HepG2 (cell line): Measurements from ENCODE around the gene PRKAR2B.

Source experiments
- ARID4A ChIP-seq: sonication (generic); formaldehyde crosslinking; IDR thresholded peaks from 2 replicates; pipeline ENCODE4 v1.5.0; 2020; ENCODE audit warnings: mild to moderate bottlenecking, missing genetic modification reagents, borderline replicate concordance
- CTCF ChIP-seq: sonication (generic); formaldehyde crosslinking; IDR thresholded peaks from 2 replicates; pipeline ENCODE4 v1.5.0; 2020; ENCODE audit warnings: mild to moderate bottlenecking, missing genetic modification reagents, moderate library complexity
- POLR2A ChIP-seq, 2 experiments: IDR thresholded peaks; 2 replicates each; pipeline ENCODE4 v1.6.1; 2011; ENCODE audit warnings: low read depth in 2 of 2, low read length in 2 of 2, mild to moderate bottlenecking in 1 of 2, moderate library complexity in 1 of 2; ENCODE audit not compliant: insufficient read depth in 1 of 2
- POLR2AphosphoS5 ChIP-seq: IDR thresholded peaks from 2 replicates; pipeline ENCODE4 v1.6.1; 2012; ENCODE audit warnings: low read depth, low read length
- REST ChIP-seq, 2 experiments: IDR thresholded peaks; 2 replicates each; pipeline ENCODE4 v1.6.1; 2011 to 2012; ENCODE audit warnings: low read length in 2 of 2, borderline replicate concordance in 1 of 2, low read depth in 1 of 2, mild to moderate bottlenecking in 1 of 2, moderate library complexity in 1 of 2
- RFX5 ChIP-seq: IDR thresholded peaks from 2 replicates; pipeline ENCODE4 v1.6.1; 2011; ENCODE audit warnings: low read depth, low read length, improper control_type of control experiment
- SIN3B ChIP-seq: fragments of 150-350 bp; IDR thresholded peaks from 2 replicates; pipeline ENCODE4 v1.6.1; 2014; ENCODE audit warnings: low read length
- SRF ChIP-seq: IDR thresholded peaks from 2 replicates; pipeline ENCODE4 v1.6.1; 2011; ENCODE audit warnings: mild to moderate bottlenecking, low read depth, low read length, moderate library complexity
- ZBTB44 ChIP-seq: sonication (generic); formaldehyde crosslinking; IDR thresholded peaks from 2 replicates; pipeline ENCODE4 v1.4.0; 2020; ENCODE audit warnings: missing genetic modification reagents
- ZNF407 ChIP-seq: sonication (generic); formaldehyde crosslinking; IDR thresholded peaks from one replicate; pipeline ENCODE4 v1.5.1; 2020; ENCODE audit warnings: mild to moderate bottlenecking, missing genetic modification reagents; ENCODE audit errors: not compliant biosample characterization
- ZSCAN20 ChIP-seq: sonication (generic); formaldehyde crosslinking; IDR thresholded peaks from 2 replicates; pipeline ENCODE4 v1.4.0; 2020; ENCODE audit warnings: missing genetic modification reagents, mild to moderate bottlenecking, borderline replicate concordance
- ZZZ3 ChIP-seq: sonication (generic); formaldehyde crosslinking; IDR thresholded peaks from 2 replicates; pipeline ENCODE4 v1.4.0; 2020; ENCODE audit warnings: missing genetic modification reagents, mild to moderate bottlenecking, borderline replicate concordance

- TF ChIP-seq CTCF (no peak), SIN3B (no peak), RFX5 (no peak), REST (IDR thresholded peaks at IDR 0.05; ENCODE audit: borderline replicate concordance in 1 of 2, low read depth in 1 of 2, low read length in 2 of 2) (no peak), ZNF407 (CRISPR knock-in tag) (no peak), ARID4A (no peak), ZBTB44 (CRISPR knock-in tag) (no peak), SRF (no peak), POLR2AphosphoS5 (no peak), POLR2A (IDR thresholded peaks at IDR 0.05; ENCODE audit: insufficient read depth in 1 of 2, low read depth in 2 of 2, low read length in 2 of 2) (no peak), ZSCAN20 (no peak), ZZZ3 (no peak)
Measured at GRCh38 chr7:107070710-107071109, 26.2 kb downstream of the PRKAR2B start.
